NCI-H524 (cell line): ENCODE results near the gene KLHL25.

Source experiments
- DNase-seq, 2 experiments: peaks; one replicate each; lab custom pipeline; 2025; lab: John Stamatoyannopoulos, UW

The KLHL25 gene

GRCh38 chr15:85804481-85805170, 9.9 kb upstream of the KLHL25 start:
- no peak for DNase-seq

- peak; percentile 21 for DNase-seq
Observed at GRCh38 chr15:85802617-85803016, 7.9 kb upstream of the KLHL25 start.

DNA sequence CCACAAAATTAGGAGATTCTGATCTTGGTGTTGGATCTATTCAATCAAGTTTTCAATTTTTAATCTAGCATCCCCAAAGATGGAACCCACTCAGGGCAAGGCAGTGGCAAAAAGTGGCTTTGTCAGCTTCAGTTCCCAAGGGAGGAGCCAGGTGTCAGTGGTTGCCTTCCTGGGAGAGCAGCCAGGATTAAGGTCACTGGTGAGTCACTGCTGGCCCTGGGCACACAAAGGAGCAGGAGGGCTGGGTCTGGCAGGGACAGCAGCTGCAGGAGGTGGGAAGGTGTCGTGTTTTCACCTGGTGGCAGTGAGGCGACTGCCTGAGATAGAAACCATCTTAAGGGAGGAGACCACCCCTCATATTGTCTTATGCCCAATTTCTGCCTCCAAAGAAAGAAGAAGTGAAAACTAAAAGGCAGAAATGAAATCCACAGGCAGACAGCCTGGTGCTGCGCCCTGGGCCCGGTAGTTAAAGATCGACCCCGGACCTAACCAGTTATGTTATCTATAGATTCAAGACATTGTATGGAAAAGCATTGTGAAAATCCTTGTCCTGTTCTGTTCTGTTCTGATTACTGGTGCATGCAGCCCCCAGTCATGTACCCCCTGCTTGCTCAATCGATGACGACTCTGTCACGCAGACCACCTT, 5.9 kb upstream of the KLHL25 start:
- peak; percentile 59 to 86 for DNase-seq

- peak in 1 of 2 experiments; percentile 67 for DNase-seq
Observed at GRCh38 chr15:85796371-85796770, 1.6 kb upstream of the KLHL25 start.

DNA sequence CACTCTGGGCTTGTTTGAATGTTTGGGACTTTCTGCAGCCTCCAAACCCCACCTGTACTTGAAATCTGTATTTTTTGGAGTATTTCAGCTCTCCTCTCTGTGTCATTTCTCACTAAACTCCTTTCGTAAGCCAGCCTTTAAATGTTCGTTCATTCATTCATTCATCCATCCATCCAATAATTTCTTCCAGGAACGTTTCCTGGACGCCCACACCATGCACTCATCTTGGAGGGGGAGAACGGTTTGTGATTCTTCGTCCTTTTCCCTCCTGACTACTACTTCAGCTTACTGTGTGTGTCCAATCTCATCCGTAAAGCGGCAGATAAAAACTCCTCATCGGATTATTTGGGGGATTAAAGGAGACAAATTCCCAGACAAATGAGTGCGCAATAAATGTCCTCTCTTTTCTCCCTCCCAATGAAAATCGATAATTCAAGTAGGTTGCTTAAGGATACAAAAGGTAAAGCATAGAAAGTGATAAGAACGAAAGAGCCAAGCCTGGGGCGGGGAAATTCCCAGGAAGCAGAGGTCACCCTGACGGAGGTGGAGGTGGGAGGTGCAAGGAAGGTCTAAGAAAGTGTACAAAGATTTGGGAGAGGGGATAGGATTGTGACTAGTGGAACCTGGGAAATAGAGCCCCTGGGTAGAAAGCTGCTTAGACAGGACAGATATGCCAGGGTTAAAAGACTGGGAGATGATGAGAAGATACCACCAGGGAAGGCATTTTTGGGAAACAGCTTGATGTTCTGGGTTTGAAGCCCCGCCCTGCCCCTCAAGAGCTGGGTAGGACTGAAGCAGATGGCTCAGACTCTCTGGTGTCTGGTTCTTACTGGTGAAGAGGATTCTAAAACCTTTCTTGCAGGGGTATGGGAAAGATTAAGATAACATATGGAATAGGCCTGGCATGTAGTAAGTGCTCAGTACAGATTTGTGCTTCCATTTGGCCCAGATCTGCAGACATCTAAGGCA, 896 bp upstream of the KLHL25 start:
- peak; percentile 94 to 96 for DNase-seq

GRCh38 chr15:85793641-85794597, 806 bp downstream of the KLHL25 start:
- DNase-seq, result peak in 1 of 2 experiments; percentile 40

DNA sequence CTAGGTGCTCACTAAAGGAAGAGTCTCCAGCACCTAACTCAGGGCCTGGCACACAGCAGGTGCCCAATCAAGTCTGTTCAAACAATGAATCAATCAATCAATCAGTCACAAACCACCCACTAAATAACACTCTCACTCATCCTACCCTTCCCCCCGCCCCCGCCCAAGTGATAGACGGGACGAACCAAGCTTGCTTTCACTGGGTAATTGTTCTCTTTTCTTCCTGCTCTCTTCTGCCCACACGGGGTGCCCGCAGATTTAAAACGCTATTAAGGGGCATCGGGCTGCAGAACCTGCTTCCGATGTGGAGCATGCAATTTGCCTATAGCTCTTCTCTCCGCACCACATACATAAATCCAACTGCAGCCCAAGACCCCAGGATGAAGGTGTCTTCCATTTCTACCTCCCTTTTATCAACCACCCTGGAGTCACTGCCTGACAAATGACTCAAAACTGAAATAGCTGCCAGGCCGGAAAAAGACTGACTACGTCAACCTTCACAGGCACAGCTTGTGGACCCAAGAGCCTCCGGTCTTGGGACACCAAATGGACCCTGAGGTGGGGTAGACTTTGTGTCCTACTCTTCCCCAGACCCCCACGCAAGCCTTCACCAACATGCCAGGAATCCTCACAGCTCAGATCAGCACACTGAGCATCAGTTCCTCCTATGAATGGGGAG, 1.7 kb downstream of the KLHL25 start:
- DNase-seq, result no peak

DNA sequence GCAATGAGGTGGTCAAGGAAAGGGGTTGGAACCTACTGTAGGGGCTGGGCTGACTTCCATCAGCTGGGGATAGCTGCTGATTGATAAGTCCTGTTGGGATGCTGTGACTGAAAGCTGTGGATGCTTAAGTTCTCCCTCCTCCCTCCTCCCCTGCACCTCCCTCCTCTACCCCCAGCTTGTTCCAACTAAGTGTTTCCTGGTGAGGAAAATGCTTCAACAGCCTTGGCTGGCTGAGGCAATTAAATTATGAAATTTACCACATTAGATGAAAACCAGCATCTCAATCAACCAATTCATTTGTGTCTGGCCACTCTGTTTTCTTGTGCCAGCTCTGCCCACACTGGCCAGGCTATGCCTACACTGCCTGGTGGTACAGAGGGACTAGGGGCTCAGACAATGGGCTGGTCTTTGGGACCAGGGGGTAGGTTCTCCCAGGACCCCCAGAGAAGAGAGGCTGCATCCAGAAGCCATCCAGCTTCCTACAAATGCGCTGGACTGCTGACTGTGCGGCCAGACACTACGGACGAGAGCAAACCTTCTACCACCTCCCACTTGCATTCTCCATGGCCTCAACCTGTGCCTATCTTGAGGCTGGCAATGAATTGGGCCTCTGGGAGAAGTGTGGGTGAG, 2.5 kb downstream of the KLHL25 start:
- DNase-seq, result no peak

GRCh38 chr15:85789496-85789875, 5.2 kb downstream of the KLHL25 start:
- DNase-seq, result no peak

- peak in 1 of 2 experiments; percentile 26 for DNase-seq
Observed at GRCh38 chr15:85788771-85789495, 5.8 kb downstream of the KLHL25 start.

DNA sequence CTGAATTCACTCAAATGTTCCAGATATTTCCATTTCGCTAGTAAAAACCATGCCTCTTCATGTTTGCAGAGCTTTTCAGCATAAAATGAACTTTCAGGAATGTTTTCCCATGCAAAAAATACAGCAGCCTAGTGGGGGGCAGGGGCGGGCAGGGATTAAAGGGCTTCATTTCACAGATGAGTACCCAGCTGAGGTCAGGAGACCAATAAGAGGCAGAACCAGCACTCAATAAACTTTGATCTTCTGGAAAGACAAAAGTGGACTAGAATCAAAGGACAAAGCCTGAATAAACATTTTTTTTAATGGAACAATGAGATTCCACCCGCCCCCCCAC, 8.0 kb downstream of the KLHL25 start:
- peak in 1 of 2 experiments; percentile 61 for DNase-seq

DNA sequence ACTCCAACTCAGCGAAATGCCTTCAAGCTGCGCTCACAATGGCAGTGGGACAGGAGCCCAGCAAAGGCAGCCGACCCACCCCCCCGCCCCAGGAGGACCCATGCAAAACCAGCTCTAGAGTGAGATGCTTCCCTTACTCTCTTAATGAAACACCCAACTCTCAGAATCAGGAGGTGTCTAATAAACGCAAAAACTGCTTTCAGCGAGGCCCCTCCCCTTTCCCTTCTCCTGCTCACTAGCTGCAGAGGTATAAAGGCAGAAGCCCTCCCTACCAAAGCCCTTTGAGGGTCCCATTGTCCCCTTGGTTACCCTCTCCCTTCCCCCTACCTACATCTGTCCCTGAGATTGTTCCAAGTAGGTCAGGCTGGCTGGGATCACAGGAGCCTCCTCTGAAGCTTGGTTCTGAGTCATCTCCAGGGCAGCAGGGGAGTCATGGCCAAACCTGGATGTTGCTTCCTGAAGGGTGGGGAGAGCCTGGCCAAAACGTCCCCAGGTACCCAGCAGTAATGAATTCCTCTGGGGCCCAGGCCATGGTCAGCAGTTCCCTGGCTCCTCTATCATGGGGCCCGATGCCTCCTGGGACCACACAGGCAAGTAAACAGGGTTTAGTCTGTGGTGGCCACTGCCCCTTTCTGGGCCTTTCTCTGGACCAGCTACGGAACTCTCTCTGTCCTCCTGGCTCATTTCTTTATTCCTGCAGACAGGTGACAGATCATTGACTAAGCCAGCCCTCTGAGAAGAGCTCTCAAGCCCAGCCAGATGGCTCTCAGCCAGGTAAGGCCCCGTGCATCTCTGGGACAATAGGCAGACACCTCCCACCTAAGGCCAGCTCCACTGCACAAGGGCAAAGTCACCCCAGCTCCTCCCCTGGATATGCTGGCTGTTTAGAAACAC, 8.6 kb downstream of the KLHL25 start:
- DNase-seq, result peak; percentile 53 to 76

- peak in 1 of 2 experiments; percentile 43 for DNase-seq
Observed at GRCh38 chr15:85782064-85782463, 12.7 kb downstream of the KLHL25 start.

- no peak for DNase-seq
Observed at GRCh38 chr15:85781099-85781498, 13.6 kb downstream of the KLHL25 start.

DNA sequence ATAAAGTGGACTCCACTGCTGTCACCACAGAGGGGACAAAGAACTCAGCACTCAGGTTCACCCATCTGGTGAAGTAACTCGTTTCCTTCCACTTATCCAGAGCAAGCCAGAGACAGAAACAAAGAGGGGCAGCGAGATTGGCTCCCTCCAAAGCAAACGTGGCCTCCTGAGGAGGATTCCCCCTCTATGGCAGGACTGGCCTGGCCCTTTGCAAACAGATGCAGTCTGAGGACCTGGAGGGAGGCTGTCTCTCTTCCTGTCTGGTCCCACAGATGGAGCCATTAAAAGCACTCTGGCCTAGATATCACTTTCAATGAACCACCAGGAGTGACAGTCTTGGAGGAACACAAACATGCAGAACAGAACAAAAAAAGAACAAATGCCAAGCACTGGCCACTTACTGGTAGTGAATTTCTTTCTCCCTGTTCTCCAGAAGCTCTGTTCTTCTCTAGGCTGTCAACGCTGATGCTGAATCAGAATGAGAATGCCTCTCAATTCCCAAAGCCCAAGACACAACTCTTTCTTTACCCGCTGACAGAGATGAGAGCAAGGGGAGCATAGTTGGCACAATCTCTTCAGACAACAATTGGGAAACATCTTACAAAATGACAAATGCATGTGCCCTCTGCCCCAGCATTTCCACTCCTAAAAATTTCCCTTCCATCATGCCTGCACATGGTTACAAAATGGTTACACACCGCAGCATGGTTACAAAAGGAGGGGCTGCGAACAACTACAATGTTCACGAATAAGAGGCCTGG, 14.3 kb downstream of the KLHL25 start:
- DNase-seq, result peak; percentile 99 to 100

DNA sequence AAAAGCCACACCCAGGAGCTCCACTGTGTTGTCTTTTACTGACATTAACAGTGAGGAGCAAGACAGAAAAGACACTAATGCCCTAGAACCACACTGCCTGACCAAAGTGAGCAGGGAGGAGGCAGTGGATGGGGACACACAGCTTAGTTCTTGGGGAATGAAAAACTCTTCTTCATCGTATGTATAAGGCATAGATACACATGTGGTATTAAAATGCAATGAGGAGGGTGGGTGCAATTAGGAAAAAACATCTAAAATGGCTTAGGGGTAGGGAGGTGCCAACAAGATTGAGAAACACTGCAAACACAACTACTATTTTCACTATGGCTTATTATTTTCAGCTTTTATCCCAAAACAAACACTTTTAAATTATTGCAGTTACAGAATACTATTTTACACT, 15.5 kb downstream of the KLHL25 start:
- no peak for DNase-seq

GRCh38 chr15:85778107-85778776, 16.5 kb downstream of the KLHL25 start:
- peak; percentile 42 to 74 for DNase-seq
